ENCODE measurements around the gene CCDC14.
"Not testable (repeated sequence)": the region's sequence is repeated elsewhere in the genome, so short reads cannot be mapped to it uniquely, and the experiment has no call there.

Gene CCDC14, protein sequence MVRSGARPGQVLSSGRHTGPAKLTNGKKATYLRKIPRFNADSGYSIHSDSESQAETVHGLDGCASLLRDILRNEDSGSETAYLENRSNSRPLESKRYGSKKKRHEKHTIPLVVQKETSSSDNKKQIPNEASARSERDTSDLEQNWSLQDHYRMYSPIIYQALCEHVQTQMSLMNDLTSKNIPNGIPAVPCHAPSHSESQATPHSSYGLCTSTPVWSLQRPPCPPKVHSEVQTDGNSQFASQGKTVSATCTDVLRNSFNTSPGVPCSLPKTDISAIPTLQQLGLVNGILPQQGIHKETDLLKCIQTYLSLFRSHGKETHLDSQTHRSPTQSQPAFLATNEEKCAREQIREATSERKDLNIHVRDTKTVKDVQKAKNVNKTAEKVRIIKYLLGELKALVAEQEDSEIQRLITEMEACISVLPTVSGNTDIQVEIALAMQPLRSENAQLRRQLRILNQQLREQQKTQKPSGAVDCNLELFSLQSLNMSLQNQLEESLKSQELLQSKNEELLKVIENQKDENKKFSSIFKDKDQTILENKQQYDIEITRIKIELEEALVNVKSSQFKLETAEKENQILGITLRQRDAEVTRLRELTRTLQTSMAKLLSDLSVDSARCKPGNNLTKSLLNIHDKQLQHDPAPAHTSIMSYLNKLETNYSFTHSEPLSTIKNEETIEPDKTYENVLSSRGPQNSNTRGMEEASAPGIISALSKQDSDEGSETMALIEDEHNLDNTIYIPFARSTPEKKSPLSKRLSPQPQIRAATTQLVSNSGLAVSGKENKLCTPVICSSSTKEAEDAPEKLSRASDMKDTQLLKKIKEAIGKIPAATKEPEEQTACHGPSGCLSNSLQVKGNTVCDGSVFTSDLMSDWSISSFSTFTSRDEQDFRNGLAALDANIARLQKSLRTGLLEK

DNA sequence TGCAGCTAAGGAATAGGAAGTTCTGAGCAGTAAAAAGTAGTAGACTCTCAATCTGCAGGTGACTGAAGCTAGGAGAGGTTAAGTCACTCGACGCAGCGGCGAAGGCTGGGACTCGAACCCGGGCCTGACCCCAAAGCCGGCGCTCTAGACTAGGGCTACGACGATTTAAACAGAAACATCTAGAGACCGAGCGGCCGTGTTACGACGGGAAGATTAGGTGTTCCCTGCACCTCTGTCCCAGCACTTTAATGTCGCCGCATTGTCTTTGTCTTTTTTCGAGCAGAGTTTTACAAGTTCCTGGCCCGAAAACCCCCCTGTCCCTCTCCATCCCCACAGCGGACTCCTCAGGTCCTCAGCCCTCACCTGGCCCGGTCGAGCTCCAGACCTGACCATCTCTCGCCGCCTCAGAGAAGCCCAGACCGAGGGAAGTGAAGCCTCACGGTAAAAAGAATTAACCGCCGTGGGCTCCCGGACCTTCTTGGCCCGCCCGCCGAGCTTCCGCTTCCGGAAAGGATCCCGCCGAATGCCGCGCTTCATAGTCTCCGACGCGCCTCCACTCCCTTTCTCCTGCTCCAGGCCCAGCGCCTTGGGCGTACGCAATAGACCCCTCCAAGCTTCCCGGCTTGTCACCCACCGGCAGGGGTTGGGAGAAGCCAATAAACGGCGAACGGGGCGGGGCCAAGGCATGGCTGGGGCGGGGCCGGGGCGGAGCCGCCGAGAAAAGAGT is at the start of gene CCDC14:
Gene CCDC14 (minus strand): TSS at position 449 of the 727 bp plus-strand sequence. CDS start 56 bp downstream, at position 393.
- DNase-seq: peak; percentile 39 to 96 (median 82)

DNA sequence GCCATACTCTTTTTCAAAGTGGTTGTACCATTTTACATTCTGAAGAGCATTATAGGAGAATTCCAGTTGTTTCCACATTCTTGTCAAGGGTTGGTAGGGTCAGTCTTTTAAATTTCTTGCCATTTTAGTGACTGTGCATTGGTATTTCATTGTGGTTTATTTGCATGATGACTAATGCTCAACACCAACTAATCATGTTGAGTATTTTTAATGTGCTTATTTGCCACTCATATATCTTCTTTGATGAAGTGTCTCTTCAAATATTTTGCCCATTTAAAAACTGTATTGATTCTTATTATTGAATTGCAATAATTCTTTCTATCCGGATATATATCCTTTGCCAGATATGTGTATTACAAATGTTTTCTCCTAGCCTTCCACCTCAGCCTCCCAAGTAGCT is 47.3 kb upstream of the CCDC14 start:
- not testable (repeated sequence) for DNase-seq

DNA sequence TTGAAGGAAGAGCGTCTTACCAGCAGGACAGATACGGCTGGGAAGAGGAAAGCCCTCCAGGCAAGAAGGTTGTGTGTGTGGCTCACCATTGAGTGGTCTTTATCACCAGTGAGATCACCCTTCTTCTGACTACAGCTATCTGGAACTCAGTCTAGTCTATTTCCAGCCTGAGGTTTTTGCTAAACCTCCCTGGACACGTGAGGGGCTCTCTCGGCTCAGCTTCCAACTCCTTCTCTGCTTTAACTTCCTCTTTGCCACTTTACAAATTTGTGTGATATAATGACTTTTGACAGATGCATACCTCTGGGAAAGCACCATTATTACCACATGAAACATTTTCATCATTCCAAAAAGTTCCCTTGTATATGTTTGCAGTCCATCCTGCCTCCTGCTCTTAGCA is 46.2 kb upstream of the CCDC14 start:
- no peak for DNase-seq

DNA sequence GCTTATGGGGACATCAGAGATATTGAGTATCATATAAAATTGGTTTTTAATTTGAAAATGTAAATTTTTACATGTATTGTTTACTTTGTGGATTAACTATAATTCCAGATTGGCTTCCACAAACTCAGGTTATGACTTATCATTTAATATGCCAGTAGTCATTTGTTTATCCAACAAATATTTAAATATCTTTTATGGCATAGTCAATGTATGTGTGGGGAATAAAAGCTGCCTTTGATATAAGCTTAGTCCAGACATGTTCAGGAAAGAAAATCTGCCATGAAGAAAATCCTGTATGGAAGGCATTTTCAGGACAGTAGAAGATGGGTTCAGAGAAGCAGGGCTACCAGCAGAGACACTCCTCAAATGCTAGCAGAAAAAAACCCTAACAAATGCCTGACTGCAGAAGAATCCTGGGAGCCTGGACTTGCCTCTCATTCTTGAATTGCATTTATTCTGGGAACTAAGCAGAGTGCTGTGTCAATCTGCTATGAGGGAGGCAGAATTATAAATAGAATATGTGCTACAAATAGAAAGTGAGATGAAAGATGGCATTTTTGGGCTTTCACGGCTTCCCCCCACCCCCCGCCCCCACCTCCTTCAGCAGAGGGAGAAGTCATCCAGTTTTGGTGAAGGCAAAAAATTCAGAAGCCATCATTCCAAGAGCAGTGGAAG is 41.5 kb upstream of the CCDC14 start:
- peak in 5 of 56 donors; percentile 3 to 46 (median 24) for DNase-seq

DNA sequence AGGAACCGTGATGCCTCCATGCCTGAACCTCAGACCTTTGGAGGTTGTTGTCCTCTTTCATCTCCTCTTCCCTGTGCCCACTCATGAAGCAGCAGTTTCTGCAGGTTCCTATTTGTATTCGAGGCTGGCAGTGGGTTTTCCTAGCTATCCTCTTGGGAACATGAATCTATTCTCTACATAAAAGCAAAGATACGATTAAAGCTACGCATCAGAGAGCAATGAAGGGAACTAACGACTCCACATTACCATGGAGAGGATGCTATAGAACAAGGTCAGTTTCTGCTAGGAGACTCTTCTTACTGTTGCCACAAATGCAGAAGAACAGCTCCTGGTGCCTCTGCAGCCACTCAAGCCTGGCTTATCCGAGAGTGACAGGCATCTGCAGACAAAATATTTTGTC is 40.3 kb upstream of the CCDC14 start:
- DNase-seq: not testable (repeated sequence)

DNA sequence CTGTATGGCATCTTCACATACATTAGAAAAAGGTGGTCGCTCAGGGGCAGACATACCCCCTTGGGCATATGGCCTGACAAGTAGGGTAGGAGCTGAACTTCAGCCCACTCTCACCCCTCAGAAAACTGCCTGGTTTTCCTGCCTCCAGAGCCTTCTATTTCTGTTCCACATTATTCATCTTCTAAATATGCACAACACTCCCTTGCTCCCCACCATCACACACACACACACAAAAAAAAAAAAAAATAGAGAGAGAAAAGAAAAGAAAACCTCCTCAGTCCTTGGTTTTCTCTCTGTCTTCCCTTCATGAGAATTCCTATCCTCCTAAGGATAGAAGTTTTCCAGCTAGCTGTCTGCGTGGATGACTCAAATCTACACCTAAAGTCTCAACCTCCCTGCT is 36.5 kb upstream of the CCDC14 start:
- DNase-seq: no peak

DNA sequence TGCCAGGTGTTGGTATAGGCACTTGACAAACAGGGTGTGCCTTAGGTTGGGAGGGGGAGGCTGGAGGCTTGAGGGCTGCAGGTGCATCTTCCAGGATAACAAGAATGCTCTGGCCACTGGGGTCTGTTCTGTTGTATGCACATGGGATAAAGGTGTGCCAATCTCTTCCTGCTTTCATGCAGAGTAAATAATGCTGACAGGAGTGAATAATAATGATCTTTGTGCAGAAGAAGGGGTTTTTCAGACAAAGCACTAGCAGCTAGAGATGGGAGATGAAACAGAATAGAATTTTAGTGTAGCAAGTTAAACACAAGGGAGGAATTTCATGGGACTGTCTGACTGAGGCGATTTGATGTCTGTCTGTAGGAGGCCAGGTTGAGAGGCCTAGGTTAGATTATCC is 32.8 kb upstream of the CCDC14 start:
- DNase-seq: no peak

DNA sequence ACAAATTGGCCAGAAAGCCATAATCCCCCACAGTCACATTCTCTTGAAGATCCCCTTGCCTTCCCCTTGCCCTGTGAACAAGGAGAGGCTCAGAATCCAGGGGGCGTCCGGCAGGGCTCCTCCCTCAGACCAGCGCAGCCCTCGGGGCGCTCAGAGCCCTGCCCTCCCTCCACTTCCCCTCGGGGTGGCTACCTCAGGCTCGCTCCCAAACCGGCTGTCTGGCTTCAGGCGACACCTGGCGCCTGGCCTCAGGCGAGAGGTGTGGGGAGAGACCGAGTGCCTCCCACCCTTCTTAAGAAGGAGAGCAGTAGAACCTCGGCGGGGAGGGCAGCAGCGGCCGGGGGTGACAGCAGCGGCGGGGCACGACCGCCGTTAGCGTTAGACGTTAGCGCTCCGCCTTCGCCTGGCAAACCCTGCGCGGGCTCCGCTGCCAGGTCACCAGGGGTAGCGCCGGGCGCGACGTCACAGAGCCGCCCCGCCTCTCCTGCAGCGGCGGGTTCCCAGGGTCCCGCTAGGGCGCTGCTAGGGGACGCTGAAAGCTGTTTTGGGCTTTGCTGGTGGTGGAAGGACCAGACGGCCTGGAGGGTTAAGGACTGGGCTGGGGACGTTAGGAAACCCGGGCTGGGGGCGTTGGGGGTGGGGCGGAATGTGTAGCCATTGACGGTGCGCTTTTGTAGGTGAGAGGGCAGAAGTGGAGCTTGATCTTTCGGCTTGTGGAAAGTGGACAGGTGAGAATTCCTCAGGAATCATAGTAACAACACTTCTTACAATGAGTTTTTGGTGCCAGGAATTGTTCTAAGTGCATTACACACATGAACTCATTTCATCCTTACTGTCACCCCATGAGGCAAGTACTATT is 30.9 kb upstream of the CCDC14 start, which contains the start of gene ROPN1:
Gene ROPN1 (minus strand): TSS at position 395 of the 859 bp plus-strand sequence. CDS start 11,643 bp downstream, outside the sequence.
- DNase-seq: not testable (repeated sequence)

DNA sequence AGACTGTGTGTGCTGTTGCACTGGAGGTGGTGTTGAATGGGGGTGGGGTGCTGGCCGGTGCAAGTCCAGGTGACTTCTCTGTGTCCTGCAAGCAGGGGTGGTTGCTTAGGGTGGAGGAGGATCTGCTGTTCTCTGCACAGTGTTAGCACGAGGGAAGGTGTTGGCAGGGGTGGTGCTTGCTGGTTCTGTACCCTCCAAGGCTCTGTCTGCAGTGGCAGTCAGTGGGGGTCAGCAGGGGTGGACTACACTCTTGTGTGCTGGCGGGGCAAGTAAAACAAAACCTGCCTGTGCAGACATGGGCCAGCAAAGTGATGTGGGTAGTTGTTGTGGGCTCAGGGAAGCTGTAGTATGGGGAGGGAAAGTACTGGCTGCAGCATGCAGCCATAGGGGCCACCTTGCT is 25.4 kb upstream of the CCDC14 start:
- DNase-seq: no peak

DNA sequence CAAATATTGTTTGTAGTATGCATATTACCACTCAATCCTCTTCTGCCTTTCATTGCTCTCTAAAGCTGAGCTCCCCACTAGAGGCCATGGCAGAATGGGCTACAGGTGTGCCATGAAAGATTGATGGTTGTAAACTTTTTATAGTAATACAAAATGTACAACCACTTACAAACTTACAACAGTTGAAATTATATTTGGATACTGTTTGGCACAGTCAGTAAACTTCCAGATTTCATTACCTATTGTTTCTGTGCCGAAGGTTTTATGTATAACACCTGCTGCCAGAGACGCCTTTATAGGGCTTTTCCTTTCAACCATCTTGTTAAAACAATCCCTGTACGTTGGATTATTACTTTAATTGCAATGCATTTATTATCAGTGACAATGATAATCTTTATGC is 23.9 kb upstream of the CCDC14 start:
- DNase-seq: no peak

DNA sequence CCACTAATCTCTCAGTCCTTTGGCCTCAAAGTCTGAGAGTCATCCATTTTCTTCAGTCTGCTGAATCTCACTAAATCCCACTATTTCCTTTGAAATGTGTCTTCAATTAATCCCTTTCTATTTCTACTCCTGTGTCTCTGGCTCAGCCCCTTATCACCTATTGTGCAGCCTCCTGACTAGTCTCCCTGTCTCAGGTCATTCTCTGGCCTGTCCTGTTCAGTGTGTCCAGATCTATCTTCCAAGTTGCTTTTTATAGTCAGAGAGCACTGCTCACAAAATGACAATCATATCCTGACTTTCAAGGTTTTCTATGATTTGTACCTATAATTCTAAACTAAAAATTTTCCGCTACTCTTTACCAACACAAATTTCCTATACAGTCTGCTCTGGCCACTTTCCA is 23.3 kb upstream of the CCDC14 start:
- no peak for DNase-seq

DNA sequence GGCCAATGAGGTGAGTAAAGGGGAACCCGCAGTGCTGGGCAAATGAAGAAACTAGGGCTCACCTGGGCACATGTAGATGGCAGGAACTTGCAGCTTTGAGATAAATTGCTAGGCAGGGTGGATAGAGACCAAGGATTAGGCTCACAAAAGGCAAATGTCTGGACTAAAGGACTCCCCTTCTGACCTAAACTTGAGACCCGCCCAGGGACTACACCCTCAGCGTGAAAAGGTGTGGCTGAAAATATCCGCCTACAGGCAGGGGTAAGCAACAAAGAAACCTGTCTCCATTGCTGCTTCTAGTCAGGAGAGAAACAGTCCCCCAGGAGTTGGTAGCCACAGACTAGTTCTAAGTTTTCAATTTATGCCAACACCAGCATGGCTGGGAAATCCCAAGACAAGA is 20.3 kb upstream of the CCDC14 start:
- DNase-seq: not testable (repeated sequence)

DNA sequence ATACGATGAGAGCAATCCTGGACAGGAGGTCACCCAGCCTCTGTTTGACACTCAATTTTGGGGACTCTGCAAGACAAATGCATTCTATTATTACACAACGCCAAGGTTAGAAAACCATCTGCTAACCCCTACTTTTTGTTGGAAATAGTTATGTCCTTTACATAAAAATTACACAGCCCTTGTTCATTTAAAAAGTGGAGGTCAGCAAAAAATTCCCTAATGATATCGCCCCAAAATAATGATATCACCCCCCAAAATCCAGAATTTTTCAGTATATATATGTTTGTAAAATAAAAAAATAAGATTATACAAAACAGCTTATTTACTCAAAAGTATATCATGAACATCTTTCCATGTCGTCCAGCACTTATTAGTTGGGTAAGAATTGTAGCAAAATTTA is 19.5 kb upstream of the CCDC14 start:
- DNase-seq: no peak

DNA sequence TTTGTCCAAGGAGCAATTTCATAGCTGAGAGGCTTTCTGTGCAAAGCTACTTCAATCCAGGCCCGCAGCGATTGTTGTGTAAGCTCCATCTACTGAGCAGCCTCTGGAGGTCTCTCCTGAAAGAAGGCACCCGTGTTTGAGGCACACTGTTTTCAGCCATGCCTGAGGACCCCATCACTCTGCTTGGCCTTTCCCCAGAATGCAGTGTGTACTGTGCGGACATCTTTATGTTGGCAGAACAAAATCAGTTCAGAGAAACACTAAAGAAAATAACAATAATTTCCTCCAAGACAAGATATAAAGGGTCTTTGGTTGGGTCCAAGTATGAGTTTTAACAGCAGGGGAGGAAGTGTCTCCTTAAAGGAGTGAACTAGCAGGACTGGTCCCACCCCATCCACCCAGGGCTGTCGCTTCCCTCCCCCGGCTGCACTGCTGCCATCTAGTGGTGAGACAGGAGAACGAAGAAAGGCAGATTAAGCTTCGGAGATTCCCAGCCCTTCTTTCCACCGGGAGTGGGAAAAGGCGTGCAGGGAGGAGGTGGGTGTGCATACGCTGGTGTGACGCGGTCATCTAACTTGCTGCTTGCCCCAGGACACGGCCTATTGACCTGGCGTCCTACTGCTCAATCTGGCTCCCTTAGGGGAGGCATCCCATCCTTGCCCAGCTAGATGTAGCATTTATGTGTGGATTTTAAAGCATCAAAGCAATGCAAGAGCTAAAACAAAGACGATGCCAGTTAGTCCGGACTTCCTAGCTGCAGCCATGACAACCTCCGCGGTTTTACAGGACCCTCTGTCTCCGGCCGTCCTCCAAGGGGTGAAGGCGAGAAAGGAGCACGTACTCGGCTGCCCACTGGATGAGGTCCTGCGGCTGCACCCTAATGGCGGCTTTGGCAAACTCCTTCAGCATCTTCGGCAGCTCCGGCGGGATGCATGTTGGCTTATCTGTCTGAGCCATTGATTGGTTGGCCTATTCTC is 18.8 kb upstream of the CCDC14 start:
- DNase-seq: peak in 50 of 56 donors; percentile 15 to 76 (median 53)

DNA sequence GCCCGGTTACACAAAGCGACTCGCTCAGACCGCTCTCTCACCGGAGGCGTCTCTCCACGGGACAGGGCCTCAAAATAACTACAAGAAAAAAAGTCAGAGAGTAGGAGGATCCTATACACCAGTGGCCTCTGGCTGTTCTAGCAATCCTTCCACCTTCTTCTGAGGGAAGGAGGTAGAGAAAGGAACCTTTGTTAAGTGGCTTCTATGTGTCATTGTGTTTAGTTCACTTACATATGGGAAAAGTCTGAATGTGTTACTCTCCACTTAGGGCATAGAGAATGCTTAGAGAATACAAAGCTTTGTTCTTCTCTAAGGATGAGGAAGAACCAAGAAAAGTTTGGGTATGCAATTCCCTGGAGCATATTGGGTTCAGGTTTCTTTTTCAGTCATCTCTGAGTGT is 15.9 kb upstream of the CCDC14 start:
- not testable (repeated sequence) for DNase-seq

DNA sequence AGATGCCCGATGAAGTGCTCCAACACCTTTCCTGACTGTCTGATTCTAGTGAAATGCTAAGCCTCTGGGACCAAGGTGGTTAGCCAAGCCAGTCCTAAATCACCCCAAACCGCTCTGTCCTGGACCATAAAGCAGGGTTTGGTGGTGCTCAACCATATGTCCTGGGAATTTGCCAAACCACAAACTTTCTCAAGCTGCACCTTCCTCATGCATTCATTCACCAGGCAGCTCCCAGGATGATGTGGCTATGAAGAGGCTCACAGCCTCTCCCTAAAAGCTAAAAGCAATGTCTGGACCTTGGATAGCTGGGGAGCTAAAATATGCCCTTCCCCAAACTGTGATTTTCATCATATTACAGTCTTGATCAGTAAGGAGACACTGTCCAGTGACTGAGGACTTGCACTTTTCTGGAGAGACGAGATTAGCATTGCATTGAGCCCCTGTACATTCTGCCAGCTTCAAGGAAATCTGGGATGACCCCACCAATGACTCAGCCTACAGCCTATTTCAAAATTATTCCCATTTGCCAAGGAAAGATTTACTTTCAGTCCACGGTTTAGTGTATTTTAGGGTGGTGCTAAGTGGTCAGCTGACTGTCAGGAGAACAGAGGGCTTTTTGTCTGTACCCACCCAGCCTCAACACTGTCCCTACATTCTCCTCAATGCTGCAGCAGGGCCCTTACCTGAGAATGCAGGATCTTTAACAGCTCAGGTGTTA is 15.3 kb upstream of the CCDC14 start:
- not testable (repeated sequence) for DNase-seq

DNA sequence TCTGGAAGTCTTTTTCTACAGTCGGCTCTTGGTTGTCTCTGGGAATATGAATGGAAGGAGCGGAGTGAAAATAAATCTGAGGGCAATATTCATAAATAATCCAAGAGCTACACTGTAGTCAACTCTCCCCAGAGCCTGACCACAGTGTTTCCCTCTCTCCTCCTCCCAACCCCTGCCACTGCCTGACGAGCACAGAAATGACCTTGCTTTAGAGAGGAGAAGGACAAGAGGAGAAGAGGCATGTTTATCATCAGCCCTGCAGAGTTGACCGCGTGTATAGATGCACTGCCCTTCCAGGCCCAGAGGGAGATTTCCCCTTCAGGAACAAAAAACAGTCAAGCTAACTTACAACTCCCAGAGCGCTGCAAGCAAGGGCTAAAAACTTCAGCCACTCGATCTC is 14.0 kb upstream of the CCDC14 start:
- not testable (repeated sequence) for DNase-seq

DNA sequence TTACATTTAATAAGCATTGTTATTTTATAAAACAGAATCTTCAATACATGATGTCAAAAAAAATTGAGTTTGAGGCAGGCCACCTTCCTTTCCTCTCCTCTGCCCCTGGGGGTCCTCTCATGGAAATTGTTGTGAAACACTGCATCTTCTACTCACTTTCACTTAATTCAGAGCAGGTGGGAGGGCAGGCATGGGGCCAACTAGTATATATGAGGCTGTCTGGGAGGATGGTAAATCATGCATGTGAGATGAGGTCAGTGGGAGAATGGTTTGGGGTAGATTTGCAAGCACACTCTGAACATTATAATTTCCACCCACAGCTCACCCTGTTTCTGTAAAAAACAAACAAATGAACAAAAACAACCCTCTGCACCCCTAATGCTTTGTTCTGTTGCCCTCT is 10.4 kb upstream of the CCDC14 start:
- no peak for DNase-seq
